H1 (cell line): ENCODE results near the gene AKR7A3. TPM values are rescaled to one million over a fixed set of nuclear protein-coding genes. Genes with fewer than 3 reads are reported as not detected.

Source experiments
- CTCF ChIA-PET: fragments of 300-600 bp; sonication (Branson Sonifier 250); formaldehyde crosslinking; loops from one replicate; lab custom pipeline; 2021; ENCODE audit not compliant: partially characterized antibody; lab: Charles Lee
- POLR2A ChIA-PET: fragments of 300-600 bp; sonication (Branson Sonifier 250); formaldehyde crosslinking; loops from one replicate; lab custom pipeline; 2021; ENCODE audit warnings: inconsistent platforms; ENCODE audit not compliant: partially characterized antibody; lab: Charles Lee
- DNase-seq, 2 experiments: peaks; one replicate each; pipeline versions ENCODE4 v3.0.0 to v3.0.0-alpha.2; 2010 to 2022; ENCODE audit warnings: low spot score in 2 of 2, low read depth in 1 of 2, mixed read lengths in 1 of 2
- FAIRE-seq: peaks from 2 replicates; lab custom pipeline; 2011; peaks lifted over from hg19 to GRCh38; lab: Jason Lieb, UNC
- H2AFZ ChIP-seq: 2 replicates; pipeline ENCODE4 v1.8.1; 2012; ENCODE audit warnings: low read length, inconsistent platforms
- H2AK5ac ChIP-seq: 2 replicates; pipeline ENCODE4 v1.6.1; 2013; ENCODE audit warnings: low read depth, low read length
- H2BK120ac ChIP-seq: replicated peaks from 2 replicates; pipeline ENCODE3; 2013; ENCODE audit warnings: low read depth, low read length, inconsistent platforms
- H2BK12ac ChIP-seq: 2 replicates; pipeline ENCODE4 v1.6.1; 2013; ENCODE audit warnings: low read depth, low read length
- H2BK15ac ChIP-seq: 2 replicates; pipeline ENCODE4 v1.6.1; 2013; ENCODE audit warnings: low read length
- H2BK20ac ChIP-seq: 2 replicates; pipeline ENCODE4 v1.6.1; 2013; ENCODE audit warnings: low read length
- H2BK5ac ChIP-seq: 2 replicates; pipeline ENCODE4 v1.6.1; 2013; ENCODE audit warnings: low read depth, low read length
- H3K14ac ChIP-seq: 2 replicates; pipeline ENCODE4 v1.6.1; 2013; ENCODE audit warnings: inconsistent platforms; ENCODE audit not compliant: insufficient read length
- H3K18ac ChIP-seq: 2 replicates; pipeline ENCODE4 v1.6.1; 2013; ENCODE audit warnings: low read length; ENCODE audit errors: extremely low read depth
- H3K23ac ChIP-seq: 2 replicates; pipeline ENCODE4 v1.6.1; 2013; ENCODE audit warnings: inconsistent platforms; ENCODE audit not compliant: insufficient read length
- H3K23me2 ChIP-seq: 2 replicates; pipeline ENCODE4 v1.6.1; 2013; ENCODE audit warnings: low read depth, low read length
- H3K27ac ChIP-seq: 2 replicates; pipeline ENCODE4 v1.6.1; 2011; ENCODE audit warnings: low read depth, low read length, inconsistent platforms
- H3K27me3 ChIP-seq, 4 experiments: replicated peaks in 1 of 4; 1 replicate in 1 of 4; 2 replicates in 3 of 4; pipeline versions ENCODE4 v1.6.1 to v1.8.1; 2011 to 2013; ENCODE audit warnings: low read length in 3 of 4, mild to moderate bottlenecking in 3 of 4, inconsistent platforms in 2 of 4, mixed read lengths in 2 of 4, moderate library complexity in 1 of 4; ENCODE audit not compliant: control insufficient read depth in 3 of 4, insufficient read depth in 3 of 4; ENCODE audit errors: extremely low read depth in 1 of 4
- H3K36me3 ChIP-seq, 4 experiments: 2 replicates each; pipeline versions ENCODE4 v1.6.1 to v1.8.1; 2011 to 2013; ENCODE audit warnings: mild to moderate bottlenecking in 4 of 4, low read length in 3 of 4, moderate library complexity in 2 of 4, control low read depth in 1 of 4, inconsistent platforms in 1 of 4; ENCODE audit not compliant: insufficient read depth in 4 of 4, control insufficient read depth in 2 of 4
- H3K4ac ChIP-seq: replicated peaks from 2 replicates; pipeline ENCODE3; 2013; ENCODE audit warnings: low read length, low read depth, mixed read lengths, inconsistent platforms; ENCODE audit not compliant: insufficient read length
- H3K4me1 ChIP-seq, 4 experiments: replicated peaks in 1 of 4; 1 replicate in 1 of 4; 2 replicates in 3 of 4; pipeline versions ENCODE4 v1.6.1 to v1.8.1; 2011 to 2013; ENCODE audit warnings: low read length in 3 of 4, inconsistent platforms in 2 of 4, mixed read lengths in 1 of 4; ENCODE audit not compliant: insufficient read depth in 4 of 4, control insufficient read depth in 3 of 4
- H3K4me2 ChIP-seq, 2 experiments: 2 replicates each; pipeline versions ENCODE4 v1.6.1 to v1.8.1; 2011 to 2013; ENCODE audit warnings: low read depth in 2 of 2, low read length in 2 of 2, control low read depth in 1 of 2, inconsistent platforms in 1 of 2, mild to moderate bottlenecking in 1 of 2; ENCODE audit not compliant: insufficient read depth in 1 of 2
- H3K4me3 ChIP-seq, 4 experiments: fragments of 200-600, 300-600 bp in 1 of 4; sonication (generic), shearing (Covaris generic), sonication (Bioruptor Twin) in 1 of 4; 2 replicates each; pipeline versions ENCODE4 v1.5.1 to v1.8.1; 2011 to 2016; ENCODE audit warnings: low read length in 4 of 4, low read depth in 3 of 4, control low read depth in 2 of 4, inconsistent platforms in 2 of 4, mild to moderate bottlenecking in 2 of 4, mixed read lengths in 1 of 4, moderate library complexity in 1 of 4; ENCODE audit not compliant: insufficient read depth in 2 of 4; ENCODE audit errors: extremely low read depth in 1 of 4
- H3K56ac ChIP-seq: replicated peaks from 2 replicates; pipeline ENCODE3; 2013; ENCODE audit warnings: low read depth, mild to moderate bottlenecking, mixed read lengths, low read length, inconsistent platforms; ENCODE audit not compliant: insufficient read length
- H3K79me1 ChIP-seq: 2 replicates; pipeline ENCODE4 v1.6.1; 2013; ENCODE audit warnings: low read depth, low read length, control low read depth
- H3K79me2 ChIP-seq, 2 experiments: 2 replicates each; pipeline versions ENCODE4 v1.6.1 to v1.8.1; 2012 to 2013; ENCODE audit warnings: low read length in 2 of 2, mild to moderate bottlenecking in 2 of 2, inconsistent platforms in 1 of 2; ENCODE audit not compliant: insufficient read depth in 2 of 2, control insufficient read depth in 1 of 2
- H3K9ac ChIP-seq, 4 experiments: replicated peaks in 1 of 4; 1 replicate in 1 of 4; 2 replicates in 3 of 4; pipeline versions ENCODE4 v1.6.1 to v1.8.1; 2011 to 2013; ENCODE audit warnings: low read depth in 3 of 4, low read length in 3 of 4, control low read depth in 2 of 4, mild to moderate bottlenecking in 2 of 4, moderate library complexity in 2 of 4, inconsistent platforms in 1 of 4; ENCODE audit errors: extremely low read depth in 1 of 4
- H3K9me3 ChIP-seq, 2 experiments: 2 replicates each; pipeline versions ENCODE4 v1.6.1 to v1.8.1; 2012 to 2013; ENCODE audit warnings: mild to moderate bottlenecking in 2 of 2, moderate library complexity in 2 of 2, control low read depth in 1 of 2, inconsistent platforms in 1 of 2, low read depth in 1 of 2, low read length in 1 of 2, mixed read lengths in 1 of 2; ENCODE audit not compliant: insufficient read depth in 2 of 2
- H4K20me1 ChIP-seq, 2 experiments: replicated peaks in 1 of 2; 2 replicates each; pipeline versions ENCODE3 to v1.8.1; 2011 to 2013; ENCODE audit warnings: inconsistent platforms in 2 of 2, low read length in 2 of 2, mild to moderate bottlenecking in 1 of 2; ENCODE audit not compliant: insufficient read depth in 2 of 2, control insufficient read depth in 1 of 2
- H4K5ac ChIP-seq: 2 replicates; pipeline ENCODE4 v1.6.1; 2013; ENCODE audit warnings: low read length, low read depth, mixed read lengths, inconsistent platforms; ENCODE audit not compliant: insufficient read length
- H4K8ac ChIP-seq: 2 replicates; pipeline ENCODE4 v1.8.0; 2013; ENCODE audit warnings: mild to moderate bottlenecking, moderate library complexity, low read length, inconsistent platforms; ENCODE audit not compliant: insufficient read depth; ENCODE audit errors: extremely low read depth
- H4K91ac ChIP-seq: replicated peaks from 2 replicates; pipeline ENCODE3; 2013; ENCODE audit warnings: low read length, mixed read lengths, inconsistent platforms; ENCODE audit not compliant: insufficient read length
- ATF2 ChIP-seq: IDR thresholded peaks from 2 replicates; pipeline ENCODE4 v1.6.1; 2012; ENCODE audit warnings: low read length, inconsistent platforms
- ATF3 ChIP-seq: IDR thresholded peaks from 2 replicates; pipeline ENCODE4 v1.6.1; 2011; ENCODE audit warnings: low read depth, mild to moderate bottlenecking, low read length; ENCODE audit not compliant: insufficient read depth
- BRCA1 ChIP-seq: IDR thresholded peaks from 2 replicates; pipeline ENCODE4 v1.6.1; 2012; ENCODE audit warnings: low read depth, low read length, improper control_type of control experiment
- CREB1 ChIP-seq: IDR thresholded peaks from 2 replicates; pipeline ENCODE4 v1.6.1; 2012; ENCODE audit warnings: inconsistent platforms
- RBBP5 ChIP-seq: IDR thresholded peaks from 2 replicates; pipeline ENCODE4 v1.7.1; 2012; ENCODE audit warnings: low read depth, mild to moderate bottlenecking, inconsistent platforms, low read length, moderate library complexity, borderline replicate concordance
- TAF7 ChIP-seq: optimal IDR thresholded peaks from 2 replicates; pipeline ENCODE3; 2011; ENCODE audit warnings: low read depth, mild to moderate bottlenecking, inconsistent platforms, low read length, moderate library complexity, borderline replicate concordance
- TBP ChIP-seq: IDR thresholded peaks from 2 replicates; pipeline ENCODE4 v1.6.1; 2011; ENCODE audit warnings: low read depth, low read length, improper control_type of control experiment
- WGBS, 2 experiments: shearing (Covaris generic) in 1 of 2; methylation state at CpG; one replicate each; pipeline versions ENCODE4 v1.1.6 to v1.1.7; 2013 to 2015; ENCODE audit warnings: low lambda C conversion rate in 2 of 2, mixed read lengths in 2 of 2, inconsistent platforms in 1 of 2, low coverage in 1 of 2, missing lambda C conversion rate in 1 of 2; ENCODE audit not compliant: insufficient replicate concordance in 2 of 2, insufficient coverage in 1 of 2, insufficient read length in 1 of 2; ENCODE audit errors: extremely low coverage in 1 of 2, missing lambda C conversion rate in 1 of 2; 5-methylcytosine and 5-hydroxymethylcytosine counted together
- polyA plus RNA-seq, 7 experiments: library from polyadenylated mRNA; depleted of rRNA in 3 of 7; stranded (reverse) in 5 of 7; unstranded in 2 of 7; fragments of >200 nt in 5 of 7; fragments of 200-250 nt in 2 of 7; gene quantifications; 1 replicate in 5 of 7; 2 replicates in 1 of 7; 4 replicates in 1 of 7; pipeline versions ENCODE4 v1.2.1 to v1.2.3, GENCODE V29; 2011 to 2013; ENCODE audit warnings: missing spikeins in 2 of 7, mixed read lengths in 2 of 7
- total RNA-seq: library from RNA; stranded (reverse); fragmentation: NEBNext Ultra II Directional; extraction: Animal tissue kit (Norgen Biotek cat#: 25700); gene quantifications from 2 replicates; pipeline ENCODE4 v1.2.1, GENCODE V29; 2021

The AKR7A3 gene
- total and polyA plus RNA-seq, 2 of the 8 experiments (the other 6 are each of a cell fraction or from before 2014, with no cell fraction given), result 0.62 to 0.65 TPM

- H3K9ac ChIP-seq, result no peak overlapping the region
- FAIRE-seq (no peak), DNase-seq (no peak)
- no peak overlapping the region for H4K5ac ChIP-seq
- no peaks in the 10 kb centered on the region for H3K4me1 ChIP-seq
- no peaks in the 10 kb centered on the region for H3K27me3 ChIP-seq
- no peak overlapping the region for H4K91ac ChIP-seq
- H3K79me1 ChIP-seq, result no peaks in the 10 kb centered on the region; the same call in 1 of the 2 replicates
- no peak overlapping the region for H4K8ac ChIP-seq
- no peak overlapping the region for H3K27ac ChIP-seq
- H2AK5ac ChIP-seq, result no peak overlapping the region
- H3K9me3 ChIP-seq, result no peaks in the 10 kb centered on the region
- H2BK120ac ChIP-seq, result no peak overlapping the region
- H3K23me2 ChIP-seq, result no peaks in the 10 kb centered on the region
- TF ChIP-seq ATF2 (no peak), TAF7 (no peak), RBBP5 (no peak), ATF3 (no peak), CREB1 (no peak), BRCA1 (no peak), TBP (no peak)
- no peak overlapping the region for H2BK12ac ChIP-seq
- H3K79me2 ChIP-seq, result no peaks in the 10 kb centered on the region
- no peak overlapping the region for H3K4me3 ChIP-seq
- no peak overlapping the region for H2AFZ ChIP-seq
- no peak overlapping the region for H2BK5ac ChIP-seq
- H2BK15ac ChIP-seq, result no peak overlapping the region
- ChIA-PET CTCF (interaction anchor here (1.0 to 2.8 kb wide), 6 partner anchors 9 to 43 kb away, joined by 3 to 9 read pairs (median 4); no protein-coding TSS in a partner anchor), POLR2A (interaction anchor here (0.5 to 16.9 kb wide), 3 partner anchors 5 to 73 kb away, joined by 4 to 143 read pairs (median 143); partner anchors contain the start of genes AKR7A2 and SLC66A1)
- 86% methylated on average over 14 of the region's 19 CpGs; no CpG with 5 or more reads in 1 of the 2 experiments for WGBS, 2 experiments
- H3K4me2 ChIP-seq, result no peak overlapping the region
- no peak overlapping the region for H3K18ac ChIP-seq
- no peak overlapping the region for H2BK20ac ChIP-seq
- H3K4ac ChIP-seq, result no peak overlapping the region
- no peak overlapping the region for H3K14ac ChIP-seq
- H3K23ac ChIP-seq, result no peak overlapping the region
- H3K36me3 ChIP-seq, result peaks cover 5 to 16% (median 10%) of the 10 kb centered on the region in 4 experiments; a peak in 5 of 8 replicates
- no peak overlapping the region for H3K56ac ChIP-seq
- H4K20me1 ChIP-seq, result peaks cover 0 to 14% of the 10 kb centered on the region in 2 experiments
Measured at GRCh38 chr1:19325368-19325957, 36.9 kb upstream of the AKR7A3 start.
